SU-DHL-6 (cell line): ENCODE measurements around the gene CD200R1L.

Experiments used
- EZH2phosphoT487 ChIP-seq: fragments of 200-600 bp; sonication (generic), shearing (Covaris generic); conservative IDR thresholded peaks from 2 replicates; pipeline ENCODE4 v1.6.1; 2018; ENCODE audit warnings: mild to moderate bottlenecking, antibody characterized with exemption, low read length, moderate library complexity, mixed read lengths
- TF ChIP-seq, protein P1 (sequence below): fragments of 200-600 bp; sonication (generic); IDR thresholded peaks from one replicate; pipeline ENCODE4 v1.5.1; 2017; ENCODE audit warnings: antibody characterized with exemption, mild to moderate bottlenecking, low read length, moderate library complexity; ENCODE audit not compliant: insufficient read depth, poor library complexity, severe bottlenecking

DNA sequence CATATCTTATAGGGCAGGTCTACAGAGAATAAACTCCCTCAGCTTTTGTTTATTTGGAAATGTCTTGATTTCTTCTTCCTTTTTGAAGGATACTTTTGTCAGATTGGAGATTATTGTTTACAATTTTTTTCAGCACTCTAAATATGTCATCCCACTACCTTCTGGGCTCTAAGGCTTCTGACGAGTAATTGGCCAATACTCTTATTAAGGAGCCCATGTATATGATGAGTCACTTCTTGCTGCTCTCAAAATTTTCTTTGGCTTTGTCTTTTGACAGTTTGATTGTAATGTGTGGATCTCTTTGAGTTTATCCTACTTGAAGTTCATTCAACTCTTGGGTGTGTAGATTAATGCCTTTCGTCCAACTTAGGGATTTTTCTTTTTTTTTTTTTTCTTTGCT, 28.9 kb upstream of the CD200R1L start:
- TF ChIP-seq, protein P1, sequence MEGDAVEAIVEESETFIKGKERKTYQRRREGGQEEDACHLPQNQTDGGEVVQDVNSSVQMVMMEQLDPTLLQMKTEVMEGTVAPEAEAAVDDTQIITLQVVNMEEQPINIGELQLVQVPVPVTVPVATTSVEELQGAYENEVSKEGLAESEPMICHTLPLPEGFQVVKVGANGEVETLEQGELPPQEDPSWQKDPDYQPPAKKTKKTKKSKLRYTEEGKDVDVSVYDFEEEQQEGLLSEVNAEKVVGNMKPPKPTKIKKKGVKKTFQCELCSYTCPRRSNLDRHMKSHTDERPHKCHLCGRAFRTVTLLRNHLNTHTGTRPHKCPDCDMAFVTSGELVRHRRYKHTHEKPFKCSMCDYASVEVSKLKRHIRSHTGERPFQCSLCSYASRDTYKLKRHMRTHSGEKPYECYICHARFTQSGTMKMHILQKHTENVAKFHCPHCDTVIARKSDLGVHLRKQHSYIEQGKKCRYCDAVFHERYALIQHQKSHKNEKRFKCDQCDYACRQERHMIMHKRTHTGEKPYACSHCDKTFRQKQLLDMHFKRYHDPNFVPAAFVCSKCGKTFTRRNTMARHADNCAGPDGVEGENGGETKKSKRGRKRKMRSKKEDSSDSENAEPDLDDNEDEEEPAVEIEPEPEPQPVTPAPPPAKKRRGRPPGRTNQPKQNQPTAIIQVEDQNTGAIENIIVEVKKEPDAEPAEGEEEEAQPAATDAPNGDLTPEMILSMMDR: no peak
- no peak for TF ChIP-seq EZH2phosphoT487
